Glutamatergic neuron (in vitro differentiated cells): Measurements from ENCODE around the gene CTPS1. TPM values are rescaled to one million over a fixed set of nuclear protein-coding genes. Genes with fewer than 3 reads are reported as not detected.

Experiments
- DNase-seq: peaks from one replicate; pipeline ENCODE4 v3.0.0; 2022
- H3K27ac Mint-ChIP-seq: one replicate; pipeline ENCODE4 v1.8.0; 2020; ENCODE audit warnings: mild to moderate bottlenecking, mixed read lengths, inconsistent platforms; ENCODE audit not compliant: unreplicated experiment
- H3K27me3 Mint-ChIP-seq: one replicate; pipeline ENCODE4 v1.8.0; 2020; ENCODE audit warnings: mild to moderate bottlenecking, moderate library complexity, mixed read lengths, inconsistent platforms; ENCODE audit not compliant: unreplicated experiment
- H3K36me3 Mint-ChIP-seq: one replicate; pipeline ENCODE4 v1.8.0; 2020; ENCODE audit warnings: mild to moderate bottlenecking, mixed read lengths, inconsistent platforms; ENCODE audit not compliant: unreplicated experiment
- H3K4me1 Mint-ChIP-seq: one replicate; pipeline ENCODE4 v1.8.0; 2020; ENCODE audit warnings: mild to moderate bottlenecking, low read depth, mixed read lengths, inconsistent platforms; ENCODE audit not compliant: unreplicated experiment
- H3K4me3 Mint-ChIP-seq: one replicate; pipeline ENCODE4 v1.8.0; 2020; ENCODE audit warnings: mild to moderate bottlenecking, mixed read lengths, inconsistent platforms; ENCODE audit not compliant: unreplicated experiment
- H3K9me3 Mint-ChIP-seq: one replicate; pipeline ENCODE4 v1.8.0; 2020; ENCODE audit warnings: mild to moderate bottlenecking, moderate library complexity, mixed read lengths, inconsistent platforms; ENCODE audit not compliant: unreplicated experiment
- total RNA-seq: library from RNA; stranded (reverse); fragmentation: NEBNext Ultra II Directional; extraction: Animal tissue kit (Norgen Biotek cat#: 25700); gene quantifications from one replicate; pipeline ENCODE4 v1.2.1, GENCODE V29; 2021; ENCODE audit not compliant: unreplicated experiment
- TF ChIP-seq, protein P1 (sequence below): fragments of 200-600 bp; sonication (generic); IDR thresholded peaks from one replicate; pipeline ENCODE4 v1.5.0; 2021; ENCODE audit not compliant: partially characterized antibody, unreplicated experiment

CTPS1 gene
- total RNA-seq, 1 donor from 2014 or later, result 110 TPM

DNA sequence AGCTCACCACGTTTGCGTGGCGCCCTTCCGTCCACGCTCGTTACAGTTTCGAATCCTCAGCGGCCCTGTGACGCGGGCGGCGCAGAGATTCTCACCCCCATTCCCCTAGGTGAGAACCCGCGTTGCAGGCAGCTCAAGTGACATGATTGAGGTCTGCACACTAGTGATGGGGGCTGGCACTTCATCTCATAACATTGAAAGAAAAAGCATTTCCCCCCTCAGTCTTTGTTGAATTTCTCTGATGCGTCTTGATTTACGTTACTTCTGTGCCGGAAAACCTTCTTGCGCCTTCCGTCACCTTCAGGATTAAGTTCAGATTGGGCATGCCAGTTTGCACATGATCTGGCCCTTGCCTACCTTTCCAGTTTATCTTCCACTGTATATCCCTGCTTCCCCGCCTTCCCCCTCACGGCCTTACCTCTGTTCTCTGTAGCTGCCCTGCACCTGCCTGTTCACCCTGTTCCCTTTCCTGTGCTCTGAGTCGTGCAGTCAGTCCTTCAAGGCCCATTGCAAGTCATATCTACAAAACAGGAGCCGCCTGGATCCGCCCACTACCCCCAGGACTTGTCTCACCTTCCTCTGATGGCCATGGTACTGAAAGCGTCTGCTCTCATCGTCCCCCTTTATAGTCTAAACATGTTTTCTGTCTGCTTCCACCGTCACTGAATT is 1.1 kb downstream of the CTPS1 start:
- peak overlapping the region; percentile 99 for H3K4me3 Mint-ChIP-seq
- H3K9me3 Mint-ChIP-seq, result peaks cover 10% of the 10 kb centered on the region
- peak overlapping the region; percentile 95 for H3K27ac Mint-ChIP-seq
- TF ChIP-seq, protein P1, sequence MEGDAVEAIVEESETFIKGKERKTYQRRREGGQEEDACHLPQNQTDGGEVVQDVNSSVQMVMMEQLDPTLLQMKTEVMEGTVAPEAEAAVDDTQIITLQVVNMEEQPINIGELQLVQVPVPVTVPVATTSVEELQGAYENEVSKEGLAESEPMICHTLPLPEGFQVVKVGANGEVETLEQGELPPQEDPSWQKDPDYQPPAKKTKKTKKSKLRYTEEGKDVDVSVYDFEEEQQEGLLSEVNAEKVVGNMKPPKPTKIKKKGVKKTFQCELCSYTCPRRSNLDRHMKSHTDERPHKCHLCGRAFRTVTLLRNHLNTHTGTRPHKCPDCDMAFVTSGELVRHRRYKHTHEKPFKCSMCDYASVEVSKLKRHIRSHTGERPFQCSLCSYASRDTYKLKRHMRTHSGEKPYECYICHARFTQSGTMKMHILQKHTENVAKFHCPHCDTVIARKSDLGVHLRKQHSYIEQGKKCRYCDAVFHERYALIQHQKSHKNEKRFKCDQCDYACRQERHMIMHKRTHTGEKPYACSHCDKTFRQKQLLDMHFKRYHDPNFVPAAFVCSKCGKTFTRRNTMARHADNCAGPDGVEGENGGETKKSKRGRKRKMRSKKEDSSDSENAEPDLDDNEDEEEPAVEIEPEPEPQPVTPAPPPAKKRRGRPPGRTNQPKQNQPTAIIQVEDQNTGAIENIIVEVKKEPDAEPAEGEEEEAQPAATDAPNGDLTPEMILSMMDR, result no peak
- peaks cover 5% of the 10 kb centered on the region for H3K36me3 Mint-ChIP-seq
- H3K27me3 Mint-ChIP-seq, result peaks cover 10% of the 10 kb centered on the region
- DNase-seq, result peak; percentile 31
- peaks cover 32% of the 10 kb centered on the region for H3K4me1 Mint-ChIP-seq

DNA sequence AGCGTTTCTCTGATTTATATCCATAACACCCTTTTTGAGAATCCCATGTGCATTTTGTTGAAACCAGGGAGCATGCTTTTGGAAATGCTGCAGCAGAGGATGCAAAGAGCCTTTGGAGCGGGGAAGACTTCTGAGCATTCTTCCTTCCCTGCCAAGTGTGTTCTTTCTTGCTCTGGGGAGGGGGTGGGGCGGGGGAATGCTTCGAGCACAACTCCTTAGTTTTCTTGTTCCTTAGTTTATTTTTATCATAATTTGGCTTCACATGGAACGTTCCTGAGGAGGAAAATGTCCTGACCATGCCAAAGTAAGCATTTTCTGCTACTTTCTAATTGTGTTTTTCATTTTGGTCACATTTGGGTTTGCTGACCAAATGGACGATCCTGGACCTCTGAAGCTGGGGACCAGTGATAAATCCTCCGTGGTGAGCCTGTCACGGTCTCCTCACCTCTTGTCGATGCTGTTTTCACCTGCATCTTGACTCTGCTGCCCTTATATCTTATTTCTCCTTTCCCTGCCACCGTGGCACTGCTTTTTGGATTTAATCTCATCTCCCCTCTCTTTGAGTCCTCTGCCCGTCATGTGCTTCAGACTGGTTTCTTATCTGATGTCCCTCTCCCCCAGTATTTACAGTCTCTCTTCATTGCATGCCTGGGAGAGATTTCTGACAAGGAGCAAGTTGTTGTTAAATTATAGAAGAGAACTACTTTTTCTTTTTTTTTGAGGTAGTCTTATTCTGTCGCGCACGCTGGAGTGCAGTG is 2.4 kb downstream of the CTPS1 start:
- H3K4me3 Mint-ChIP-seq, result peak overlapping the region; percentile 99
- H3K4me1 Mint-ChIP-seq, result peaks cover 45% of the 10 kb centered on the region
- peaks cover 12% of the 10 kb centered on the region for H3K9me3 Mint-ChIP-seq
- H3K36me3 Mint-ChIP-seq, result peaks cover 1% of the 10 kb centered on the region
- TF ChIP-seq, protein P1, result no peak
- DNase-seq, result no peak
- peak overlapping the region; percentile 59 for H3K27ac Mint-ChIP-seq
- peaks cover 7% of the 10 kb centered on the region for H3K27me3 Mint-ChIP-seq

DNA sequence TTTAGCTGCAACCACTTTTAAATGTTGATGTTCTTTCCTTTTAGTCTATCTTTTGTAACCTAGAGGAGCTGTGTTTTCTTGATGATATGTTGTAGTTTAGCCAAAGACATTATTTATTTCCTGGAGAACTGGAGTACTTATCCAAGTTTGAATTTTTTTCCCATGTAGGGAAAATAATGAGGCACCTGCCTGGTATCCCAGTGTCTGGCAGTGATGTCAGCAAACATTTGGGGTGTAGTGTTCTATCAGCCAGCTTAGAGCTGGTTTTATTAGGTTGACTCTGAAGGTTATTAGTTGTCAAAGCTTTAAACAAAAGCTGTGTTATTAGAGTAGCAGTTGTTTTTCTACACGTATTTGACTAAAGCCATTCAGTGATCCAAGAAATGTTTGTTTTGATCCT is 3.2 kb downstream of the CTPS1 start:
- H3K27me3 Mint-ChIP-seq, result peaks cover 6% of the 10 kb centered on the region
- H3K4me1 Mint-ChIP-seq, result peaks cover 53% of the 10 kb centered on the region
- H3K9me3 Mint-ChIP-seq, result peaks cover 12% of the 10 kb centered on the region
- H3K27ac Mint-ChIP-seq, result peak overlapping the region; percentile 59
- TF ChIP-seq, protein P1, result no peak
- H3K4me3 Mint-ChIP-seq, result peak overlapping the region; percentile 99
- H3K36me3 Mint-ChIP-seq, result no peaks in the 10 kb centered on the region
- no peak for DNase-seq

DNA sequence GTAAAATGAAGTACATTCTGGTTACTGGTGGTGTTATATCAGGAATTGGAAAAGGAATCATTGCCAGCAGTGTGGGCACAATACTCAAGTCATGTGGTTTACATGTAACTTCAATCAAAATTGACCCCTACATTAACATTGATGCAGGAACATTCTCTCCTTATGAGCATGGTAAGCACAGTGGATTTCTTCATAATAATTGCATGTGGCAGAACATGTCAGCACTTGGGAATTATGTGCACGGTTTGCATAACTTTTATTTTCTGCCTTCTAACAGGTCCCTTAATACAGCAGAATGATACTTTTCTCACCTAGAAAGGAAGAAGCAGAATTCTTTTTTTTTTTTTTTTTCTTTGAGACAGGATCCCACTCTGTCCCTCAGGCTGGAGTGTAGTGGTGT is 3.8 kb downstream of the CTPS1 start:
- H3K36me3 Mint-ChIP-seq, result no peaks in the 10 kb centered on the region
- TF ChIP-seq, protein P1, result no peak
- H3K9me3 Mint-ChIP-seq, result peaks cover 12% of the 10 kb centered on the region
- H3K4me1 Mint-ChIP-seq, result peaks cover 58% of the 10 kb centered on the region
- H3K27me3 Mint-ChIP-seq, result peaks cover 6% of the 10 kb centered on the region
- H3K27ac Mint-ChIP-seq, result peak overlapping the region; percentile 95
- DNase-seq, result no peak
- H3K4me3 Mint-ChIP-seq, result peak overlapping the region; percentile 27

DNA sequence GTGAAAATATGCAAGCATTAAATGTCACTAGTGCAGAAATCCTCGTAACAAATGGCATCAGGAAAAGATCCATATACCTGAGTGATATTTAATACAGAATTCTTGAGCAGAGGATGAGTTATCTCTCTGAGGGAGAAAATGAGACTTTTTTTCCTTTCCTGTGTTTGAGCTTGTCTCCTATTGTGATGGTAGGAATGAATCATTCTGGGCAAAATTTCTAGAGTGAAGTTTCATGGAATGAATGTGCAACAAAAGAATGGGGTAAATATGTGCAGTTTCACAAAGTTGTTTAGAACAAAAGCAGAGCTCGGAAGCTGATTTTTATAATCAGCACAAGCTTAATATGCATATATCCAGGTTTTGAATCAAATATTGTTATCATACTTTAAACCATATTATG is 4.6 kb downstream of the CTPS1 start:
- Mint-ChIP-seq H3K4me1 (peaks cover 63% of the 10 kb centered on the region), H3K4me3 (peak overlapping the region; percentile 47), H3K9me3 (peaks cover 14% of the 10 kb centered on the region), H3K27ac (peak overlapping the region; percentile 95), H3K27me3 (peaks cover 6% of the 10 kb centered on the region), H3K36me3 (no peaks in the 10 kb centered on the region)
- TF ChIP-seq, protein P1, result no peak
- DNase-seq, result no peak
